CD4-positive, alpha-beta T cell treated with Interleukin-15 for 1 hour (primary cell): Measurements from ENCODE around the gene SNAPC1.
A peak's percentile ranks its signal among the peaks of the same experiment; 100 is the strongest.

Experiments
- DNase-seq: peaks from one replicate; pipeline ENCODE4 v3.0.0-alpha.2; 2020

SNAPC1 gene

DNA sequence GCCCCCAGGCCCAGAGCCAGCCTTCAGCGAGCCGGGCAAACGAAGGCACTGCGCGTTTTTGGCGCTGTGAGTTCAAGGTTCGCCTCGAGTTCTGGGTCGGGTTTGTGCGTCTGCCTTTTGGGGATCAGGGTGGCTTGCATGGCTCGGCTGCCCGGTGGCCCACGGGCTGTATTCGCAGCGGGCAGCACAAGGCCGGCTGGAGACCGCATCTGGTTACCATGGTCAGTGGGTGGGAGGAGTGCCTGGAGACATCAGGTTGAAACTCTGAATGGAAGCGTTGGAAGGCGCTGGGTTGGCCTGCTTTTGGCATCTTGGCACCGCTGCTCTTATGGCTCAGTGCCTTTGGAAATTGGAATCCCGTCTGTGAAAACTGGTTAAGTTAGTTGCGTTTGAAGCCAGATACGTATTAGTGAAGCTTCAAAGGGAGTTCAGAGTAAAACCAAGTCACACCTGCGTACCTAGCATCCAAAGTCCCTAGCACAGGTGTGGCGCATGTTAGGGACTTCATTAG is 50.9 kb downstream of the SNAPC1 start:
- no peak for DNase-seq

DNA sequence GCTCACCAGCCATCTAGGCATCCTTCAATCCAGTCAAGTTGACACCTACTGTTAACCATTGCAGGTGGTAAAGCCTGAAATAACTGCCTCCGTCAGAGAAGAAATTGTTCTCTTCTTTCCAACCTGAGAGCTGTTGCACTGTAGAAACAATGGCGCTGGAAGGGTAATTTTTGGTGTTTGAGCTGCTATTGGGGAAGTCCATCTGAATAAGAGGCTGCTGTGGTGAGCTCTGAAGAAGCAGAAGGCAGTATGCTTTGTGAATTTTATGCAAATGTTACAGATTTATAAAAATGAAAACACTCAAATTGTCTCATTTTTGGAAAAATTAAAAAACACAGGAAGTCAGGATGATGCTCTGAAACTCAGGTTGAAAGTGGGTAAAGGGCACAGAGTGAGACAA is 60.2 kb downstream of the SNAPC1 start:
- no peak for DNase-seq

DNA sequence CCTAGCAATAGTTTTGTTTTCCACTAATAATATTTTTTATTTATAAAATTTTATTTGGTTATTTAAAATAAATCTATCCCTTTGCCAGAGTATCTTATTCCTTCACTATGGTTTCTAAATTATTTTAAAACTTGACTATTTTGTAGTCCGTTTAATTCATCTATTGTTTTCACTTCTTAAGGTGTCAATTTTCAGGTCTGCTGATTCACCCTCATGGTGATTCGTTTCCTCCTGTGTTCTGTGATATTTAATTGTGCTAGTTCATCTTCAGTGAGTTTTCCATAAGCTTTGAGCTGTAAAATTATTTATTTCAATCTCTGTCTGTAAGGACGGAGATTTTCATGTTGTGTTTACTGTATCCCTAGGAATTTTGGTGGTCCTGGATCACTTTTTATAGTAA is 70.6 kb downstream of the SNAPC1 start:
- DNase-seq: no peak

DNA sequence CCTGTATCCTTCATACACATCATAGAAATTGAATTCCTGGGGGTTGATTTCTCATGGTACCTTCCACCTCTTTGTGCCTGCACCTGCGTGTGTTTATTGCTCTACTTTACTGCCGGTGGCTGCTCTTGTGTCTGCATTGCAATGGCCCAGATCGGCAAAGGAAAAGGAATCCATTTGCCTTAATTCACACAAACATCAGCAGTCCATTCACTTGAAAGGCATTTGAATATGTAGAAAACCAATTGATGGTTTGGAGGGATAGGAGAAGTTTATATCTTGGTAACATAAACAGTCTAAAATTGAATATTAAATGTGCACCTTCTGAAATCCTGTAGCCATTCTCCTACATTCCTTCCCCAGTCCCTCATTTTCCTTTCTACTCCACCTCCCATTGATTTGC is 74.0 kb downstream of the SNAPC1 start:
- DNase-seq: no peak

DNA sequence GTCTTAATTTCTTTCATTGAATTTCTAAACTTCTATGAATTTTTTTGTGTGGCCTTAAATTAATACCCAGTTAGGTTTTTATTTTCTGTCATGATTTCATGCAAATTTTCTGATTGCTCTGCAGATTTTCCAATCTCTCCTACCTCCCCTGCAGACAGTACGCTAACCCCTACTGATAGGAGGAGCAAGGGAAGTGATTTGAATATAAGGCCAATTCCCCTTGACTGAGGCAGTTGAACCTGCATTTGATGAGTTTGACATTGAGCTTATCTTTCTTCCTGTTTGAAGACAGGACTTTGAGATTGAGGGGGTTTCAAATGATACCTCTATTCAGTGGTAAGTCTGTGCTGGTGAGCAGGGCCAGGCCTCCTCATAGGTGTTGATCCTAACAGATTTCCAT is 74.6 kb downstream of the SNAPC1 start:
- no peak for DNase-seq

DNA sequence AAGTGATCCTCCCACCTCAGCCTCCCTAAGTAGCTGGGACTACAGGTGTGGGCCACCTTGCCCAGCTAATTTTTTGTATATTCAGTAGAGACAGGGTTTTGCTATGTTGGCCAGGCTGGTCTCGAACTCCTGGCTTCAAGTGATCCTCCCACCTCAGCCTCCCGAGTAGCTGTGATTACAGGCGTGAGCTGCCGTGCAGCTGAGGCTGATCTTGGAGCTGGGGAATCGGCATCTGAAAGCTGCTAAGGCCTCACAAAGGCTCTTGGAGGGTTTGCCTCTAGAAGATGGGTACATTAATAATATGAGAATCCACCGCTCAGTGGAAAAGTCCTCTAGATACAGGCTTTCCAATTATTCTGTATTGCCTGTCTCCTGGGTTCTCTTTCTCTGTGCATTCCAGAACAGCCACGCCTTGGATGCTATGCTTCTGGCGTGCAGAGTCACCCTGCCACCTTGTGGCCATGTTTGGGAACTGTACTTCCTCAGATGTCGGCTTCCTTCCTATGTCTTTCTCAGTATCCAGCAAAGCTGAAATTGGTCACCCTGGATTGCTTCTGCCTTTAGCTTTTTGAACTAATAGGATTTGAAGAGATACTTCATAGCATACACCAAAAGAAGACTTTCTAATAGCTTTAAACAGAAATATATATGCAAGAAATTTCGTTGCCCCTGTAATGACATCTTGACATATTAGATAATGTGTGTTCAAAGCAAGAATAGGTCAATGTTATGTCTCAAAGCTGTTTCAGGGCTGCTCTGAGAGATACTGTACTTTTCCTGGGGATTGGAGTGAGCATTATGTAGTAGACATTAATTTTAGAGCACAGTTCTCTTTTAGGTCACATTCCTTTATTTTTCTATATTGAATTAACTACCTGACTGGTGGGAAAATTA is 75.4 kb downstream of the SNAPC1 start:
- peak; percentile 68 for DNase-seq

DNA sequence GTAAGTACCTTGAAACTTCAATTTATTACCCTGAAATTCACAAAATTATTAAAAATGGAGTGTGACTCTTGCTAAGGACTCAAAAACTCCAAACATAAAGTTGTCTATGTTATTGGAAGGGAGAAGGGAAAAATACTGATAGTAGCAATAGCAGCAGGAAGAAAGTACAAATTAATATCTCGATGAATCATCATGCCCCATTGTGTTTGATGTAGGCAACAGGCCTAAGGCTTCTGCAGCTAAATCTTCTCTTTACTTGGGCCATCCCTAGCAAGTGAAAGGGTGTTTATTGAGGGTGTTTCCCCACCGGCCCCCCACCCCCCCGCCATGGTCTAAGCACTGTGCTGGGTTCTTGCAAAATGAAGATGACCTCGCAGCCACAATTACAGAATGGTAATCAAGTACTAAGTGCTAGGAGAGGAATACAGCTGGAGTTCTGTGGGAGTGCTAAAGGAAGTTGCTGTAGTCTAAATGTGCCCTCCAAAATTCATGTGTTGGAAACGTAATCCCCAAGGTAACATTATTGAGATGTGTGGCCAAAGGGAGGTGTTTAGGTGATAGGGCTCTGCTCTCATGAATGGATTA is 76.5 kb downstream of the SNAPC1 start:
- no peak for DNase-seq

DNA sequence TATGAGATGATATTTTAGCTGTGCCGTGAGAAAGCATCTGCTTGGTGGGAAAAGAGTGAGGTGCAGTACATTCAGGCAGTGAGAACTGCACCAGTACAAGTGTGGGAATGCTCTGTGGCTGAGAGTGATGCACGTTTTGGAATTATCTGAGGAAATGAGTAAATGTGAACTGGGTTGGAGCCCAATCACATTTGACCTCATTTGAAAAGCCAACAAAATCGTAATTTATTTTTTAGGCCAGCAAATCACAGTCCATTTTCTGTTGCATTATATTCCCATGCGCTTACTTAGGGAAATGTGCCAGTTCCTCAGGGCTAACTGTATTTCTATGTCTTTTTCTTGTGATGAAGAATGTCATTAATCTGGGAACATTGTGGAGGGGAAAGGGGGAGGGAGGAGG is 77.3 kb downstream of the SNAPC1 start:
- DNase-seq: no peak

DNA sequence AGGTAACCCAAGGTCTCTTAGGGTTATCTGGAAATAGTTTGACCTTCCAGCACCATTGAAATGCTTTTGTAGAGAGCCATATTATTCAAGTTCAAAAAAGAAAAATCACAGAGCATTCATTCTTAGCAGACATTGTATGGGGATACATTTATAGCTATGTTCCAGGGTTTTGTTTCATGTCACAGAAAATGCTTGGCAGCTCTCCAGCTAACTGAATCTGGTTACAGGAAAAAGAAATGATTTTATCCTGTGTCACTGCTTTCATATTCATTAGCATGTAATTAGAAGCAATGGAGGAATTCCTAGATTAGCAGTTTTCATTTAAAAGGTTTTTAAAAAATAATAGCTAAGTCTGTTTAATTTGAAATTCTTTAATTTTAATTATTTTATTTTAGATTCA is 78.9 kb downstream of the SNAPC1 start:
- DNase-seq: no peak
